HG03095 (cell line): ENCODE measurements around the gene FOXO1.

Experiments used
- ATAC-seq: cut with Tn5 transposase; IDR thresholded peaks from one replicate; pipeline ENCODE4 v1.9.1; 2021; ENCODE audit warnings: moderate library complexity; ENCODE audit not compliant: unreplicated experiment

Gene FOXO1

GRCh38 chr13:40517486-40518480 lies 148.7 kb downstream of the FOXO1 start:
- ATAC-seq, result peak; percentile 74

DNA sequence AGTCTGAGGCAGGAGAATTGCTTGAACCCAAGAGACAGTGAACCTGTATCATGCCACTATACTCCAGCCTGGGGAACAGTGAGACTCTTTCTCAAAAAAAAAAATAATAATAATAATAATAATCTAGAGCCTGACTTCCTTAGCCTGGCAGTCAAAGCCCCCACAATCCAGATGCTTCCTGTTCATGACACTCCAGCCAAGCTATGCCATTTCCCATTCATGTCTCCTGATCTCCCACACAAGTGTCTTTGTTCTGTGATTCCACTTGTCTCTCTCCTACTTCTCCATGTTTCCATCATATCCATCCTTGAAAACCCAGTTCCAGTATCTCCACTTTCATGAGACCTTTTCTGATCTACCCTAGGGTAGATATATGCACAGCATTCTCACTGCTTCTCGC lies 150.7 kb downstream of the FOXO1 start:
- ATAC-seq, result no peak

DNA sequence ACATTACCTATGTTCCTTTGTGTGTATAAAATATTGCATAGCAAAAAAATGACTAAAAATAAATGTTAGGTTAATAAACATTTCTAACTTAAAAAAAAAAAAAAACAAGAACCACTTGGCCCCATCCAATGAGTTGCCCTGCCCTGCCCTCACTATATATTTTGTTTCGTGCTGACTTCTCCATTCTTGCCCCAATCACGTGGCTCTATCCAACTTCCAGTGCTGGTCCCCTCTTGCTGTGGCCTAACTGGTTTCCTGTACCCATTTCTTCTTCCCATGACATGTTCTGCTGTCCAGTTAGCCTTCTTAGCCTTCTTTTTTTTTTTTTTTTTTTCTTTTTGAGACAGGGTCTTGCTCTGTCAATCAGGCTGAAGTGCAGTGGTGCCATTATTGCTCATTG lies 151.6 kb downstream of the FOXO1 start:
- no peak for ATAC-seq

- no peak for ATAC-seq
These were observed 156.6 kb downstream of the FOXO1 start for GRCh38 chr13:40509876-40510275.

- no peak for ATAC-seq
These were observed 157.6 kb downstream of the FOXO1 start for GRCh38 chr13:40508767-40509342.

DNA sequence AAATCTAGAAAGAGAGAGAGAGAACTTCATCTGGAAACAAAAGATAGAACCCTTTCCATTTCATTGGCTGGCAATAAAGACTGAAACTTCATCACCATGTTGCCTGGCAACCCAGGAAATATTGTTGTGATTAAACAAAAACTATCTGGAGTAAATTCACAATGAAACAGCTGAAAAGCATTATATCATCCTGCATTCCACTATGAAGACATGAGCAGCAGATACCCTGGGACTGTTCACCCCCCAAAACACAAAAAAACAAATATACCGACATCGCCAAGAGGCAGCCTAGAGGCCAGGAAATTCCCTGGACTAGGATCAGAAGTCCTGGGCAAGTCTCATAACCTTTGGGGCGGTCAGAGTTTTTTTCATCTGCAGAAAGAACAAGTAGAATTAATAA lies 158.3 kb downstream of the FOXO1 start:
- ATAC-seq, result no peak

DNA sequence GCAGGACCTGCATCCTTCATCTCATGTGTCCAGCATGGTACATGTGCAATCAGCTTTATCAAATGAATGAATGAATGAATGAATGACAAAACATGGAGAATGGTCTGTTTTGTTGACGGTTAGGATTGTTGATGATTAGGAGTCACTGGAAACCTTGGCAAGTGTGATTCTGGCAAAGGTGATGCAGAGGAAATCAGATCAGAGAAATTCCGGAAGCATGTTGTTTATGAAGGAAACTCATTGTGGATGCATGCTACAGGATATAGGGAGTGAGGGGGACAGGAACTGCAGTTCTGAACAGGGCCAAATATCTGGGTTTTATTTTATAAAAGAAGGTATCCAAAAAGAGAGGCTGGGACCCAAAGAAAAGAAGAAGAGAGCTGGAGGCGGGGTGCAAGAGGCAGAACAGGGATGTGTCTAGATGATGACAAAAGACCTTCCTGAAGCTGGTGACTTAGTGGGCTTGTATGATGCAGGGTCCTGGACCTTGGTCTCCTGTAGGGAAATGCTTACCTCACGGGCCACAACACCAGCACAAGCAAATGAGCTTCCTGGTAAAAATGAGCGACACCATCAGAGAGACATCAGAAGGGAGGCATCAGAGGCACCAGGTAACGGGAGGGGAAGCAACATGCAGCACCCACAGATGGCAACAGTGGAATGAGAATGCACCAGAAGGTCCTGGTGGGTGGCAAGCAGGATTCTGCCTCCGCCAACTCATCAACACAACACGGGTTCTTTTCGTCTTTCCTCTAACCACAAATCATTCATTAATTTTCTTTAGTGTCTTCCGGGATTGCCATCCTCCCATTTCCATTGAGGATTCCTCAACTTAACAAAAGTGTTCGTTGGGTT lies 159.6 kb downstream of the FOXO1 start:
- ATAC-seq, result no peak
